K562 (cell line): Measurements from ENCODE around the gene DSTYK. TPM values are rescaled to one million over a fixed set of nuclear protein-coding genes. Genes with fewer than 3 reads are reported as not detected.

ENCODE experiments used
- CTBP1 ChIP-seq: fragments of 450-650 bp; IDR thresholded peaks from 2 replicates; pipeline ENCODE4 v1.6.1; 2016; ENCODE audit warnings: borderline replicate concordance
- ESRRA ChIP-seq: fragments of 450-650 bp; IDR thresholded peaks from 2 replicates; pipeline ENCODE4 v1.6.1; 2014; ENCODE audit warnings: low read depth, mild to moderate bottlenecking, moderate library complexity, borderline replicate concordance
- MEF2A ChIP-seq: IDR thresholded peaks from 2 replicates; pipeline ENCODE4 v1.6.1; 2011; ENCODE audit warnings: low read depth, mild to moderate bottlenecking, low read length, moderate library complexity; ENCODE audit not compliant: control insufficient read depth
- NELFE ChIP-seq: IDR thresholded peaks from 2 replicates; pipeline ENCODE4 v1.6.1; 2011; ENCODE audit warnings: mild to moderate bottlenecking; ENCODE audit not compliant: insufficient read depth, insufficient read length
- NR2C2 ChIP-seq, 2 experiments: fragments of 200-800 bp in 1 of 2; sonication (Bioruptor generic) in 1 of 2; sonication (generic) in 1 of 2; formaldehyde crosslinking in 1 of 2; IDR thresholded peaks; 2 replicates each; pipeline versions ENCODE4 v1.6.1 to v1.8.0; 2016 to 2022; ENCODE audit warnings: mild to moderate bottlenecking in 1 of 2, missing compliant biosample characterization in 1 of 2, missing genetic modification characterization in 1 of 2, missing genetic modification reagents in 1 of 2
- TEAD1 ChIP-seq, 2 experiments: fragments of 450-650 bp in 1 of 2; sonication (generic) in 1 of 2; formaldehyde crosslinking; IDR thresholded peaks; 2 replicates each; pipeline versions ENCODE4 v1.4.0 to v1.8.0; 2020 to 2022; ENCODE audit warnings: mild to moderate bottlenecking in 2 of 2, missing genetic modification reagents in 1 of 2
- ZNF197 ChIP-seq: fragments of 200-800 bp; sonication (Bioruptor generic); IDR thresholded peaks from 2 replicates; pipeline ENCODE4 v1.6.1; 2016; ENCODE audit warnings: low read depth, missing genetic modification characterization, missing compliant biosample characterization
- ZNF224 ChIP-seq: sonication (generic); formaldehyde crosslinking; IDR thresholded peaks from 2 replicates; pipeline ENCODE4 v1.8.0; 2022; ENCODE audit warnings: mild to moderate bottlenecking, missing genetic modification reagents
- ZNF589 ChIP-seq: fragments of 200-800 bp; sonication (Bioruptor generic); IDR thresholded peaks from 2 replicates; pipeline ENCODE4 v1.6.1; 2016; ENCODE audit warnings: low read depth, missing genetic modification characterization, missing compliant biosample characterization
- polyA plus RNA-seq, 8 experiments: library from polyadenylated mRNA; depleted of rRNA in 4 of 8; stranded (reverse) in 5 of 8; unstranded in 3 of 8; fragments of >200 nt; fragmentation: Nextera tagmentation in 2 of 8; fragmentation: Illumina TruSeq in 1 of 8; extraction: Ambion mirVana in 2 of 8; extraction: Trizol in 1 of 8; gene quantifications; 2 replicates each; pipeline versions ENCODE4 v1.2.1 to v1.2.3, GENCODE V29; 2011 to 2014; ENCODE audit warnings: inconsistent platforms in 1 of 8, missing spikeins in 1 of 8
- total RNA-seq, 7 experiments: library from RNA; depleted of rRNA in 6 of 7; stranded (reverse); fragments of >200 nt in 6 of 7; fragmentation: Illumina TruSeq in 2 of 7; extraction: Trizol in 2 of 7; gene quantifications; 2 replicates each; pipeline versions ENCODE4 v1.2.1 to v1.2.3, GENCODE V29; 2011 to 2021; ENCODE audit warnings: low replicate concordance in 1 of 7
- TF ChIP-seq, protein P1 (sequence below): fragments of 450-650 bp; IDR thresholded peaks from 2 replicates; pipeline ENCODE4 v1.6.1; 2014; ENCODE audit warnings: low read depth, mild to moderate bottlenecking, moderate library complexity, borderline replicate concordance
- TF ChIP-seq, protein P2 (sequence below): fragments of 250-450 bp; sonication (Bioruptor Pico); IDR thresholded peaks from 2 replicates; pipeline ENCODE4 v1.5.0; 2020; ENCODE audit warnings: mild to moderate bottlenecking, borderline replicate concordance
- TF ChIP-seq, protein P3 (sequence below), 2 experiments: fragments of 250-450 bp in 1 of 2; fragments of 450-650 bp in 1 of 2; sonication (Bioruptor Pico) in 1 of 2; IDR thresholded peaks; 2 replicates each; pipeline versions ENCODE4 v1.6.1 to v1.8.0; 2016 to 2021; ENCODE audit warnings: mild to moderate bottlenecking in 2 of 2, moderate library complexity in 2 of 2, missing compliant biosample characterization in 1 of 2, missing genetic modification characterization in 1 of 2
- TF ChIP-seq, protein P4 (sequence below): fragments of 450-650 bp; conservative IDR thresholded peaks from 2 replicates; pipeline ENCODE4 v1.6.1; 2016; ENCODE audit warnings: missing genetic modification characterization, low read depth, mild to moderate bottlenecking, missing compliant biosample characterization, moderate library complexity
- TF ChIP-seq, protein P5 (sequence below): fragments of 150-350 bp; IDR thresholded peaks from 2 replicates; pipeline ENCODE4 v1.6.1; 2014; ENCODE audit warnings: low read depth, mild to moderate bottlenecking, low read length, borderline replicate concordance
- TF ChIP-seq, protein P6 (sequence below): sonication (generic); formaldehyde crosslinking; IDR thresholded peaks from 2 replicates; pipeline ENCODE4 v1.5.0; 2020; ENCODE audit warnings: missing genetic modification reagents

Gene DSTYK
- total and polyA plus RNA-seq, 9 of the 15 experiments (the other 6 are each of a cell fraction or from before 2014, with no cell fraction given), result 4.2 to 7.1 (median 6.2) TPM

DNA sequence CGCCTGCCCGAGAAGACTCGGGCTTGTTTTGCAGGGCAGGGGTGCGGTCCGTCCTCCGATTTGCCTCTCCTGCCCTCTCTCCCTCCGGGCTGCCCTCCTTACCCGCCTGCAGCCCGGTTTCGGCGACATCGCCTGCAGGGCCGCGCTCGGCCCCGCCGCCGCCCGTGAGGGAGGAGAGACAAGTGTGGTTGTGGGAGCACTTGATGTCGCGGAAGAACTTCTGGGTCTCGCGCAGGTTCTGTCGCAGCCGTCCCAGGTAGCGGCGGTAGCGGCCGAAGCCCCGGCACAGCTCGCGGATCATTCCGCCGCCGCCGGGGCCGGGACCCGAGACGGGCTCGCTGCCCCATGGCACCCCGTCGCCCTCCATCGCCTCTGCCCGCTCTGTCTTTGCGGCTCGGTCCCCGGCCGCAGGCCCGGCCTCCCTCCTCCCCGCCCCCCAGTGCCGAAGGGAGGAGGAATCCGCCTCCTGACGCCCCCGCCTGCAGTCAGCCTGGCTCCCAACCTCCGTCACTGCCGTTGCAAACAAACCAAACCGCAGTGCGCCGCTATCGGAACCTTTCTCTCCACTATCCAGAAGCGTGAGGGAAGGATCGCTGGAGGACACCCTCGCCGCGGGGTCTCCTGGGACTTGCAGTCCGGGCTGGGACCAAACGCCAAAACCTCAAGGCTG, at the start of gene DSTYK (continued):
- TF ChIP-seq, protein P1, sequence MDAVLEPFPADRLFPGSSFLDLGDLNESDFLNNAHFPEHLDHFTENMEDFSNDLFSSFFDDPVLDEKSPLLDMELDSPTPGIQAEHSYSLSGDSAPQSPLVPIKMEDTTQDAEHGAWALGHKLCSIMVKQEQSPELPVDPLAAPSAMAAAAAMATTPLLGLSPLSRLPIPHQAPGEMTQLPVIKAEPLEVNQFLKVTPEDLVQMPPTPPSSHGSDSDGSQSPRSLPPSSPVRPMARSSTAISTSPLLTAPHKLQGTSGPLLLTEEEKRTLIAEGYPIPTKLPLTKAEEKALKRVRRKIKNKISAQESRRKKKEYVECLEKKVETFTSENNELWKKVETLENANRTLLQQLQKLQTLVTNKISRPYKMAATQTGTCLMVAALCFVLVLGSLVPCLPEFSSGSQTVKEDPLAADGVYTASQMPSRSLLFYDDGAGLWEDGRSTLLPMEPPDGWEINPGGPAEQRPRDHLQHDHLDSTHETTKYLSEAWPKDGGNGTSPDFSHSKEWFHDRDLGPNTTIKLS, result peak; percentile 95
- TF ChIP-seq, protein P2, sequence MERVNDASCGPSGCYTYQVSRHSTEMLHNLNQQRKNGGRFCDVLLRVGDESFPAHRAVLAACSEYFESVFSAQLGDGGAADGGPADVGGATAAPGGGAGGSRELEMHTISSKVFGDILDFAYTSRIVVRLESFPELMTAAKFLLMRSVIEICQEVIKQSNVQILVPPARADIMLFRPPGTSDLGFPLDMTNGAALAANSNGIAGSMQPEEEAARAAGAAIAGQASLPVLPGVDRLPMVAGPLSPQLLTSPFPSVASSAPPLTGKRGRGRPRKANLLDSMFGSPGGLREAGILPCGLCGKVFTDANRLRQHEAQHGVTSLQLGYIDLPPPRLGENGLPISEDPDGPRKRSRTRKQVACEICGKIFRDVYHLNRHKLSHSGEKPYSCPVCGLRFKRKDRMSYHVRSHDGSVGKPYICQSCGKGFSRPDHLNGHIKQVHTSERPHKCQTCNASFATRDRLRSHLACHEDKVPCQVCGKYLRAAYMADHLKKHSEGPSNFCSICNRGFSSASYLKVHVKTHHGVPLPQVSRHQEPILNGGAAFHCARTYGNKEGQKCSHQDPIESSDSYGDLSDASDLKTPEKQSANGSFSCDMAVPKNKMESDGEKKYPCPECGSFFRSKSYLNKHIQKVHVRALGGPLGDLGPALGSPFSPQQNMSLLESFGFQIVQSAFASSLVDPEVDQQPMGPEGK (CRISPR knock-in tag), result no peak; the same call in 1 of the 2 replicates
- peak; percentile 79 for TF ChIP-seq MEF2A
- TF ChIP-seq, protein P3, sequence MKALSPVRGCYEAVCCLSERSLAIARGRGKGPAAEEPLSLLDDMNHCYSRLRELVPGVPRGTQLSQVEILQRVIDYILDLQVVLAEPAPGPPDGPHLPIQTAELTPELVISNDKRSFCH (CRISPR knock-in tag; IDR thresholded peaks at IDR 0.05), result no peak
- TF ChIP-seq, protein P3 (tag; IDR thresholded peaks at IDR 0.05), result peak; percentile 97
- TF ChIP-seq CTBP1, result peak; percentile 97; the same call in 1 of the 2 replicates
- TF ChIP-seq ZNF224, result 0 out of 2 replicates have a peak, but pooled peaks have one; percentile 6
- TF ChIP-seq TEAD1 (CRISPR knock-in tag; IDR thresholded peaks at IDR 0.05), result peak; percentile 82 to 86; a peak in 3 of 4 replicates
- TF ChIP-seq, protein P4, sequence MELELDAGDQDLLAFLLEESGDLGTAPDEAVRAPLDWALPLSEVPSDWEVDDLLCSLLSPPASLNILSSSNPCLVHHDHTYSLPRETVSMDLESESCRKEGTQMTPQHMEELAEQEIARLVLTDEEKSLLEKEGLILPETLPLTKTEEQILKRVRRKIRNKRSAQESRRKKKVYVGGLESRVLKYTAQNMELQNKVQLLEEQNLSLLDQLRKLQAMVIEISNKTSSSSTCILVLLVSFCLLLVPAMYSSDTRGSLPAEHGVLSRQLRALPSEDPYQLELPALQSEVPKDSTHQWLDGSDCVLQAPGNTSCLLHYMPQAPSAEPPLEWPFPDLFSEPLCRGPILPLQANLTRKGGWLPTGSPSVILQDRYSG (tag), result peak; percentile 51; the same call in 1 of the 2 replicates
- no peak for TF ChIP-seq NELFE
- TF ChIP-seq, protein P5, sequence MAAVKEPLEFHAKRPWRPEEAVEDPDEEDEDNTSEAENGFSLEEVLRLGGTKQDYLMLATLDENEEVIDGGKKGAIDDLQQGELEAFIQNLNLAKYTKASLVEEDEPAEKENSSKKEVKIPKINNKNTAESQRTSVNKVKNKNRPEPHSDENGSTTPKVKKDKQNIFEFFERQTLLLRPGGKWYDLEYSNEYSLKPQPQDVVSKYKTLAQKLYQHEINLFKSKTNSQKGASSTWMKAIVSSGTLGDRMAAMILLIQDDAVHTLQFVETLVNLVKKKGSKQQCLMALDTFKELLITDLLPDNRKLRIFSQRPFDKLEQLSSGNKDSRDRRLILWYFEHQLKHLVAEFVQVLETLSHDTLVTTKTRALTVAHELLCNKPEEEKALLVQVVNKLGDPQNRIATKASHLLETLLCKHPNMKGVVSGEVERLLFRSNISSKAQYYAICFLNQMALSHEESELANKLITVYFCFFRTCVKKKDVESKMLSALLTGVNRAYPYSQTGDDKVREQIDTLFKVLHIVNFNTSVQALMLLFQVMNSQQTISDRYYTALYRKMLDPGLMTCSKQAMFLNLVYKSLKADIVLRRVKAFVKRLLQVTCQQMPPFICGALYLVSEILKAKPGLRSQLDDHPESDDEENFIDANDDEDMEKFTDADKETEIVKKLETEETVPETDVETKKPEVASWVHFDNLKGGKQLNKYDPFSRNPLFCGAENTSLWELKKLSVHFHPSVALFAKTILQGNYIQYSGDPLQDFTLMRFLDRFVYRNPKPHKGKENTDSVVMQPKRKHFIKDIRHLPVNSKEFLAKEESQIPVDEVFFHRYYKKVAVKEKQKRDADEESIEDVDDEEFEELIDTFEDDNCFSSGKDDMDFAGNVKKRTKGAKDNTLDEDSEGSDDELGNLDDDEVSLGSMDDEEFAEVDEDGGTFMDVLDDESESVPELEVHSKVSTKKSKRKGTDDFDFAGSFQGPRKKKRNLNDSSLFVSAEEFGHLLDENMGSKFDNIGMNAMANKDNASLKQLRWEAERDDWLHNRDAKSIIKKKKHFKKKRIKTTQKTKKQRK, result no peak
- TF ChIP-seq, protein P6, sequence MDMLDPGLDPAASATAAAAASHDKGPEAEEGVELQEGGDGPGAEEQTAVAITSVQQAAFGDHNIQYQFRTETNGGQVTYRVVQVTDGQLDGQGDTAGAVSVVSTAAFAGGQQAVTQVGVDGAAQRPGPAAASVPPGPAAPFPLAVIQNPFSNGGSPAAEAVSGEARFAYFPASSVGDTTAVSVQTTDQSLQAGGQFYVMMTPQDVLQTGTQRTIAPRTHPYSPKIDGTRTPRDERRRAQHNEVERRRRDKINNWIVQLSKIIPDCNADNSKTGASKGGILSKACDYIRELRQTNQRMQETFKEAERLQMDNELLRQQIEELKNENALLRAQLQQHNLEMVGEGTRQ (CRISPR knock-in tag), result no peak
- TF ChIP-seq ZNF589 (CRISPR knock-in tag), result peak; percentile 84; the same call in 1 of the 2 replicates
- TF ChIP-seq ESRRA, result peak; percentile 98
- TF ChIP-seq NR2C2 (CRISPR knock-in tag; IDR thresholded peaks at IDR 0.05), result peak; percentile 93
- TF ChIP-seq NR2C2 (tag; IDR thresholded peaks at IDR 0.05), result peak; percentile 90
- peak; percentile 93; the same call in 1 of the 2 replicates for TF ChIP-seq ZNF197 (CRISPR knock-in tag)
